Ovary (tissue), 3 donors: ENCODE results near the gene PARK7.

Experiments used
- EP300 ChIP-seq: sonication (generic); formaldehyde crosslinking; IDR thresholded peaks from one replicate; pipeline ENCODE4 v1.6.1; 2017; ENCODE audit warnings: antibody characterized with exemption
- POLR2A ChIP-seq: fragments of 450-650 bp; IDR thresholded peaks from one replicate; pipeline ENCODE4 v1.6.1; 2017; ENCODE audit warnings: antibody characterized with exemption, mild to moderate bottlenecking, moderate library complexity
- TF ChIP-seq, protein P1 (sequence below), 3 donors: fragments of 450-650 bp in 2 of 3; fragments of 200-600 bp in 1 of 3; IDR thresholded peaks; one replicate each; pipeline versions ENCODE4 v1.5.1 to v1.8.0; 2016 to 2022; ENCODE audit warnings: antibody characterized with exemption in 3 of 3, mild to moderate bottlenecking in 1 of 3
- donor health status: DM: no; HTN: no; CAD: no.

DNA sequence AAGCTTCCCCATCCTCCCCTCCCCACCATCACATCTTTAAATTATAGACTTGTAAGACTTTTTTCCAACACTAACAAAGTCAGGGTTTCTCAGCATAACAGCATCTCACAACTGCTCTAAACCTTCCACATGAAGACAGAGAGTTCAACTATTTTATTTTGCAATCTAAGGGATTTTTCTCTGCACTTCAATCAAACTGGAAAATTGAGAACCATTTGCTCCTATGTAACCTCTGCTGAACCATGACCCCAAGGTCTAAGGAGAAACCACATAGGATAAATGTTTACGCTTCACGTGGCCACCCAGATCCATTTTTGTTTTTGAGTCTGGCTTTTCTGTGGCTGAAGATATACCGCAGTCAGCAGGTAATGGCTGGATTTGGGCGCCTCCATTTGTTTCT is 51.4 kb downstream of the PARK7 start:
- TF ChIP-seq POLR2A (no peak), EP300 (no peak)
- TF ChIP-seq, protein P1, sequence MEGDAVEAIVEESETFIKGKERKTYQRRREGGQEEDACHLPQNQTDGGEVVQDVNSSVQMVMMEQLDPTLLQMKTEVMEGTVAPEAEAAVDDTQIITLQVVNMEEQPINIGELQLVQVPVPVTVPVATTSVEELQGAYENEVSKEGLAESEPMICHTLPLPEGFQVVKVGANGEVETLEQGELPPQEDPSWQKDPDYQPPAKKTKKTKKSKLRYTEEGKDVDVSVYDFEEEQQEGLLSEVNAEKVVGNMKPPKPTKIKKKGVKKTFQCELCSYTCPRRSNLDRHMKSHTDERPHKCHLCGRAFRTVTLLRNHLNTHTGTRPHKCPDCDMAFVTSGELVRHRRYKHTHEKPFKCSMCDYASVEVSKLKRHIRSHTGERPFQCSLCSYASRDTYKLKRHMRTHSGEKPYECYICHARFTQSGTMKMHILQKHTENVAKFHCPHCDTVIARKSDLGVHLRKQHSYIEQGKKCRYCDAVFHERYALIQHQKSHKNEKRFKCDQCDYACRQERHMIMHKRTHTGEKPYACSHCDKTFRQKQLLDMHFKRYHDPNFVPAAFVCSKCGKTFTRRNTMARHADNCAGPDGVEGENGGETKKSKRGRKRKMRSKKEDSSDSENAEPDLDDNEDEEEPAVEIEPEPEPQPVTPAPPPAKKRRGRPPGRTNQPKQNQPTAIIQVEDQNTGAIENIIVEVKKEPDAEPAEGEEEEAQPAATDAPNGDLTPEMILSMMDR (IDR thresholded peaks at IDR 0.05) = no peak
